ENCODE results near the gene CSH1.
"Not testable (repeated sequence)": the region's sequence is repeated elsewhere in the genome, so short reads cannot be mapped to it uniquely, and the experiment has no call there.

Gene CSH1

GRCh38 chr17:63898899-63899798 is 2.8 kb upstream of the CSH1 start:
- not testable (repeated sequence) for DNase-seq

- not testable (repeated sequence) for DNase-seq
Observed at GRCh38 chr17:63894821-63895220, 1.6 kb downstream of the CSH1 start.

GRCh38 chr17:63894021-63894420 is 2.4 kb downstream of the CSH1 start:
- DNase-seq: not testable (repeated sequence)

GRCh38 chr17:63892316-63893037 is 3.9 kb downstream of the CSH1 start:
- not testable (repeated sequence) for DNase-seq

GRCh38 chr17:63889026-63889848 is 7.1 kb downstream of the CSH1 start:
- DNase-seq: not testable (repeated sequence)

- not testable (repeated sequence) for DNase-seq
Observed at GRCh38 chr17:63885119-63885518, 11.3 kb downstream of the CSH1 start.

GRCh38 chr17:63882626-63883126 is 13.7 kb downstream of the CSH1 start:
- DNase-seq: not testable (repeated sequence)

GRCh38 chr17:63881935-63882601 is 14.3 kb downstream of the CSH1 start, which contains the start of gene GH2:
GH2 (minus strand) TSS chr17:63881944; CDS start chr17:63881801, 143 bp downstream.
- DNase-seq: no peak

GRCh38 chr17:63881337-63881736 is 15.0 kb downstream of the CSH1 start:
- DNase-seq: not testable (repeated sequence)

- no peak for DNase-seq
Observed at GRCh38 chr17:63880706-63881105, 15.7 kb downstream of the CSH1 start.

GRCh38 chr17:63878413-63878812 is 18.0 kb downstream of the CSH1 start:
- DNase-seq: not testable (repeated sequence)

GRCh38 chr17:63874693-63875092 is 21.7 kb downstream of the CSH1 start:
- DNase-seq: not testable (repeated sequence)

GRCh38 chr17:63874061-63874626 is 22.2 kb downstream of the CSH1 start:
- DNase-seq: not testable (repeated sequence)

GRCh38 chr17:63873577-63873976 is 22.8 kb downstream of the CSH1 start, which contains the start of gene CSH2:
CSH2 (minus strand) TSS chr17:63873677; CDS start chr17:63873614, 63 bp downstream.
- not testable (repeated sequence) for DNase-seq

- not testable (repeated sequence) for DNase-seq
Observed at GRCh38 chr17:63871646-63872365, 24.6 kb downstream of the CSH1 start.

- DNase-seq: not testable (repeated sequence)
Observed at GRCh38 chr17:63870292-63870665, 26.1 kb downstream of the CSH1 start.

- not testable (repeated sequence) for DNase-seq
Observed at GRCh38 chr17:63869491-63870291, 26.7 kb downstream of the CSH1 start.

GRCh38 chr17:63866625-63867024 is 29.7 kb downstream of the CSH1 start:
- not testable (repeated sequence) for DNase-seq

- DNase-seq: no peak
Observed at GRCh38 chr17:63859257-63859656, 37.1 kb downstream of the CSH1 start.

GRCh38 chr17:63856425-63856824 is 39.9 kb downstream of the CSH1 start:
- not testable (repeated sequence) for DNase-seq

Measured in DMS79 treated with DMSO at 0.1 percent for 48 hours (cell line).